ENCODE results near the gene LRRC8C.
"Not testable (repeated sequence)": the region's sequence is repeated elsewhere in the genome, so short reads cannot be mapped to it uniquely, and the experiment has no call there.

LRRC8C gene

GRCh38 chr1:89704014-89704413, 71.1 kb downstream of the LRRC8C start:
- no peak for DNase-seq (ENCODE audit: low read depth)

GRCh38 chr1:89704885-89705284, 72.0 kb downstream of the LRRC8C start:
- DNase-seq (ENCODE audit: low read depth), result not testable (repeated sequence)

- DNase-seq (ENCODE audit: low read depth), result no peak
Observed at GRCh38 chr1:89705901-89706699, 73.2 kb downstream of the LRRC8C start.

GRCh38 chr1:89706700-89707012, 73.7 kb downstream of the LRRC8C start:
- DNase-seq (ENCODE audit: low read depth), result no peak

- no peak for DNase-seq (ENCODE audit: low read depth)
Observed at GRCh38 chr1:89708751-89709375, 75.9 kb downstream of the LRRC8C start.

- DNase-seq (ENCODE audit: low read depth), result no peak
Observed at GRCh38 chr1:89710498-89711139, 77.7 kb downstream of the LRRC8C start.

GRCh38 chr1:89711140-89711778, 78.3 kb downstream of the LRRC8C start:
- DNase-seq (ENCODE audit: low read depth), result no peak

GRCh38 chr1:89712420-89712819, 79.5 kb downstream of the LRRC8C start:
- no peak for DNase-seq (ENCODE audit: low read depth)

GRCh38 chr1:89715677-89716076, 82.8 kb downstream of the LRRC8C start:
- DNase-seq (ENCODE audit: low read depth), result no peak

GRCh38 chr1:89719502-89720306, 86.8 kb downstream of the LRRC8C start:
- DNase-seq (ENCODE audit: low read depth), result no peak

GRCh38 chr1:89720839-89721238, 87.9 kb downstream of the LRRC8C start:
- DNase-seq (ENCODE audit: low read depth), result no peak

- DNase-seq (ENCODE audit: low read depth), result no peak
Observed at GRCh38 chr1:89721351-89721750, 88.4 kb downstream of the LRRC8C start.

GRCh38 chr1:89723144-89723543, 90.2 kb downstream of the LRRC8C start:
- DNase-seq (ENCODE audit: low read depth), result no peak

GRCh38 chr1:89723863-89724262, 90.9 kb downstream of the LRRC8C start:
- DNase-seq (ENCODE audit: low read depth), result no peak

GRCh38 chr1:89724369-89725010, 91.6 kb downstream of the LRRC8C start:
- peak; percentile 22 for DNase-seq (ENCODE audit: low read depth)

- DNase-seq (ENCODE audit: low read depth), result no peak
Observed at GRCh38 chr1:89725011-89725370, 92.1 kb downstream of the LRRC8C start.

GRCh38 chr1:89725631-89726030, 92.7 kb downstream of the LRRC8C start:
- DNase-seq (ENCODE audit: low read depth), result no peak

GRCh38 chr1:89727517-89728312, 94.8 kb downstream of the LRRC8C start:
- DNase-seq (ENCODE audit: low read depth), result no peak

GRCh38 chr1:89728381-89728780, 95.5 kb downstream of the LRRC8C start:
- DNase-seq (ENCODE audit: low read depth), result no peak

- no peak for DNase-seq (ENCODE audit: low read depth)
Observed at GRCh38 chr1:89732206-89732605, 99.3 kb downstream of the LRRC8C start.
